Measurements from ENCODE around the gene TECTA.

TECTA gene

GRCh38 chr11:121081321-121081720, 19.7 kb upstream of the TECTA start:
- H4K8ac ChIP-seq (ENCODE audit: low read length), result no peak overlapping the region
- H3K18ac ChIP-seq (ENCODE audit: low read depth in 1 of 2, low read length in 2 of 2), result no peak overlapping the region
- H2BK5ac ChIP-seq (ENCODE audit: low read depth, low read length, poor library complexity, severe bottlenecking), result no peak overlapping the region
- no peaks in the 10 kb centered on the region for H3K4me1 ChIP-seq (ENCODE audit: control insufficient read depth, insufficient read depth, low read depth, low read length)
- no peak overlapping the region for H2BK12ac ChIP-seq (ENCODE audit: low read length in 2 of 2)
- no peak overlapping the region for H3K4me2 ChIP-seq (ENCODE audit: low read length, poor library complexity, severe bottlenecking)
- DNase-seq, result no peak
- WGBS, result no CpG with 5 or more reads among the region's 3 CpGs
- H2AFZ ChIP-seq (ENCODE audit: low read depth, low read length), result no peak overlapping the region
- no peak overlapping the region for H3K4me3 ChIP-seq (ENCODE audit: insufficient read depth in 1 of 2, low read depth in 1 of 2, low read length in 2 of 2)
- peaks cover 3 to 44% of the 10 kb centered on the region in 2 experiments for H3K36me3 ChIP-seq (ENCODE audit: control insufficient read depth in 1 of 2, insufficient read depth in 2 of 2, low read depth in 1 of 2, low read length in 2 of 2)
- no peak overlapping the region for H2BK120ac ChIP-seq (ENCODE audit: low read depth, low read length)
- no peaks in the 10 kb centered on the region for H3K9me3 ChIP-seq (ENCODE audit: control insufficient read depth, low read length)
- H3K9ac ChIP-seq (ENCODE audit: low read length), result no peak overlapping the region
- no peak overlapping the region for H2BK15ac ChIP-seq (ENCODE audit: low read depth, poor library complexity, severe bottlenecking)
- no peak overlapping the region for H3K23ac ChIP-seq (ENCODE audit: low read length in 2 of 2)
- no peak overlapping the region for H4K91ac ChIP-seq (ENCODE audit: low read length)
- no peak overlapping the region for H3K4ac ChIP-seq (ENCODE audit: low read depth in 1 of 2, low read length in 2 of 2)
- H2AK5ac ChIP-seq (ENCODE audit: low read length, severe bottlenecking), result no peak overlapping the region
- H3K14ac ChIP-seq (ENCODE audit: low read length in 2 of 2), result no peak overlapping the region
- H3K27ac ChIP-seq (ENCODE audit: low read length, poor library complexity, severe bottlenecking), result no peak overlapping the region
- no peaks in the 10 kb centered on the region for H3K27me3 ChIP-seq (ENCODE audit: control insufficient read depth in 1 of 2, insufficient read depth in 1 of 2, low read length in 2 of 2)
- peaks cover 11% of the 10 kb centered on the region for H3K79me1 ChIP-seq (replicated peaks; ENCODE audit: low read length, poor library complexity, severe bottlenecking)

GRCh38 chr11:121082219-121082618, 18.8 kb upstream of the TECTA start:
- Histone ChIP-seq H2BK120ac (ENCODE audit: low read depth, low read length) (no peak overlapping the region), H2BK15ac (ENCODE audit: low read depth, poor library complexity, severe bottlenecking) (no peak overlapping the region), H3K4ac (ENCODE audit: low read depth in 1 of 2, low read length in 2 of 2) (no peak overlapping the region), H3K36me3 (ENCODE audit: control insufficient read depth in 1 of 2, insufficient read depth in 2 of 2, low read depth in 1 of 2, low read length in 2 of 2) (peaks cover 3 to 53% of the 10 kb centered on the region in 2 experiments), H3K23ac (ENCODE audit: low read length in 2 of 2) (no peak overlapping the region), H4K91ac (ENCODE audit: low read length) (no peak overlapping the region), H3K27me3 (ENCODE audit: control insufficient read depth in 1 of 2, insufficient read depth in 1 of 2, low read length in 2 of 2) (no peaks in the 10 kb centered on the region), H3K9me3 (ENCODE audit: control insufficient read depth, low read length) (no peaks in the 10 kb centered on the region), H3K79me1 (replicated peaks; ENCODE audit: low read length, poor library complexity, severe bottlenecking) (peaks cover 11% of the 10 kb centered on the region), H2BK12ac (ENCODE audit: low read length in 2 of 2) (no peak overlapping the region), H4K8ac (ENCODE audit: low read length) (no peak overlapping the region), H2AFZ (ENCODE audit: low read depth, low read length) (no peak overlapping the region), H3K4me1 (ENCODE audit: control insufficient read depth, insufficient read depth, low read depth, low read length) (no peaks in the 10 kb centered on the region), H3K4me2 (ENCODE audit: low read length, poor library complexity, severe bottlenecking) (no peak overlapping the region), H3K27ac (ENCODE audit: low read length, poor library complexity, severe bottlenecking) (no peak overlapping the region), H3K18ac (ENCODE audit: low read depth in 1 of 2, low read length in 2 of 2) (no peak overlapping the region), H3K14ac (ENCODE audit: low read length in 2 of 2) (no peak overlapping the region), H2BK5ac (ENCODE audit: low read depth, low read length, poor library complexity, severe bottlenecking) (no peak overlapping the region), H2AK5ac (ENCODE audit: low read length, severe bottlenecking) (no peak overlapping the region), H3K4me3 (ENCODE audit: insufficient read depth in 1 of 2, low read depth in 1 of 2, low read length in 2 of 2) (no peak overlapping the region), H3K9ac (ENCODE audit: low read length) (no peak overlapping the region)
- no peak for DNase-seq
- 73% methylated on average over 1 of the region's 1 CpG for WGBS

- 100% methylated on average over 1 of the region's 1 CpG for WGBS
- H3K4me2 ChIP-seq (ENCODE audit: low read length, poor library complexity, severe bottlenecking), result no peak overlapping the region
Measured at GRCh38 chr11:121082670-121083069, 18.4 kb upstream of the TECTA start.

GRCh38 chr11:121086866-121087265, 14.2 kb upstream of the TECTA start:
- 54% methylated on average over 3 of the region's 4 CpGs for WGBS
- H2AK5ac ChIP-seq (ENCODE audit: low read length, severe bottlenecking), result no peak overlapping the region

More at GRCh38 chr11:121082670-121083069, 18.4 kb upstream of the TECTA start:
- Histone ChIP-seq H2BK15ac (ENCODE audit: low read depth, poor library complexity, severe bottlenecking) (no peak overlapping the region), H2AFZ (ENCODE audit: low read depth, low read length) (no peak overlapping the region), H3K4me1 (ENCODE audit: control insufficient read depth, insufficient read depth, low read depth, low read length) (no peaks in the 10 kb centered on the region), H4K8ac (ENCODE audit: low read length) (no peak overlapping the region), H2BK12ac (ENCODE audit: low read length in 2 of 2) (no peak overlapping the region), H3K23ac (ENCODE audit: low read length in 2 of 2) (no peak overlapping the region), H2BK120ac (ENCODE audit: low read depth, low read length) (no peak overlapping the region), H3K27ac (ENCODE audit: low read length, poor library complexity, severe bottlenecking) (no peak overlapping the region), H3K27me3 (ENCODE audit: control insufficient read depth in 1 of 2, insufficient read depth in 1 of 2, low read length in 2 of 2) (no peaks in the 10 kb centered on the region), H3K4ac (ENCODE audit: low read depth in 1 of 2, low read length in 2 of 2) (no peak overlapping the region), H4K91ac (ENCODE audit: low read length) (no peak overlapping the region), H3K4me3 (ENCODE audit: insufficient read depth in 1 of 2, low read depth in 1 of 2, low read length in 2 of 2) (no peak overlapping the region), H3K14ac (ENCODE audit: low read length in 2 of 2) (no peak overlapping the region), H3K79me1 (replicated peaks; ENCODE audit: low read length, poor library complexity, severe bottlenecking) (peaks cover 11% of the 10 kb centered on the region), H2AK5ac (ENCODE audit: low read length, severe bottlenecking) (no peak overlapping the region), H3K9ac (ENCODE audit: low read length) (no peak overlapping the region), H3K36me3 (ENCODE audit: control insufficient read depth in 1 of 2, insufficient read depth in 2 of 2, low read depth in 1 of 2, low read length in 2 of 2) (peaks cover 3 to 57% of the 10 kb centered on the region in 2 experiments), H3K9me3 (ENCODE audit: control insufficient read depth, low read length) (no peaks in the 10 kb centered on the region), H2BK5ac (ENCODE audit: low read depth, low read length, poor library complexity, severe bottlenecking) (no peak overlapping the region), H3K18ac (ENCODE audit: low read depth in 1 of 2, low read length in 2 of 2) (no peak overlapping the region)
- peak; percentile 32 for DNase-seq

More at GRCh38 chr11:121086866-121087265, 14.2 kb upstream of the TECTA start:
- H4K91ac ChIP-seq (ENCODE audit: low read length), result no peak overlapping the region
- H2AFZ ChIP-seq (ENCODE audit: low read depth, low read length), result no peak overlapping the region
- no peak overlapping the region for H2BK5ac ChIP-seq (ENCODE audit: low read depth, low read length, poor library complexity, severe bottlenecking)
- H2BK120ac ChIP-seq (ENCODE audit: low read depth, low read length), result no peak overlapping the region
- H3K4ac ChIP-seq (ENCODE audit: low read depth in 1 of 2, low read length in 2 of 2), result no peak overlapping the region
- no peak overlapping the region for H3K27ac ChIP-seq (ENCODE audit: low read length, poor library complexity, severe bottlenecking)
- no peak overlapping the region for H3K9ac ChIP-seq (ENCODE audit: low read length)
- peaks cover 3 to 56% of the 10 kb centered on the region in 2 experiments for H3K36me3 ChIP-seq (ENCODE audit: control insufficient read depth in 1 of 2, insufficient read depth in 2 of 2, low read depth in 1 of 2, low read length in 2 of 2)
- no peak overlapping the region for H3K4me2 ChIP-seq (ENCODE audit: low read length, poor library complexity, severe bottlenecking)
- no peak overlapping the region for H3K14ac ChIP-seq (ENCODE audit: low read length in 2 of 2)
- H3K23ac ChIP-seq (ENCODE audit: low read length in 2 of 2), result no peak overlapping the region
- DNase-seq, result no peak
- no peak overlapping the region for H2BK15ac ChIP-seq (ENCODE audit: low read depth, poor library complexity, severe bottlenecking)
- no peak overlapping the region for H4K8ac ChIP-seq (ENCODE audit: low read length)
- H3K4me3 ChIP-seq (ENCODE audit: insufficient read depth in 1 of 2, low read depth in 1 of 2, low read length in 2 of 2), result no peak overlapping the region
- no peak overlapping the region for H3K18ac ChIP-seq (ENCODE audit: low read depth in 1 of 2, low read length in 2 of 2)
- no peaks in the 10 kb centered on the region for H3K9me3 ChIP-seq (ENCODE audit: control insufficient read depth, low read length)
- H3K4me1 ChIP-seq (ENCODE audit: control insufficient read depth, insufficient read depth, low read depth, low read length), result no peaks in the 10 kb centered on the region
- H3K27me3 ChIP-seq (ENCODE audit: control insufficient read depth in 1 of 2, insufficient read depth in 1 of 2, low read length in 2 of 2), result no peaks in the 10 kb centered on the region
- H2BK12ac ChIP-seq (ENCODE audit: low read length in 2 of 2), result no peak overlapping the region
- peaks cover 9% of the 10 kb centered on the region for H3K79me1 ChIP-seq (replicated peaks; ENCODE audit: low read length, poor library complexity, severe bottlenecking)
